ELF-1 (cell line): ENCODE measurements around the gene UMODL1.

Experiments
- DNase-seq: peaks from one replicate; pipeline ENCODE4 v3.0.0-alpha.2; 2016; ENCODE audit warnings: low read depth, low spot score

The UMODL1 gene

DNA sequence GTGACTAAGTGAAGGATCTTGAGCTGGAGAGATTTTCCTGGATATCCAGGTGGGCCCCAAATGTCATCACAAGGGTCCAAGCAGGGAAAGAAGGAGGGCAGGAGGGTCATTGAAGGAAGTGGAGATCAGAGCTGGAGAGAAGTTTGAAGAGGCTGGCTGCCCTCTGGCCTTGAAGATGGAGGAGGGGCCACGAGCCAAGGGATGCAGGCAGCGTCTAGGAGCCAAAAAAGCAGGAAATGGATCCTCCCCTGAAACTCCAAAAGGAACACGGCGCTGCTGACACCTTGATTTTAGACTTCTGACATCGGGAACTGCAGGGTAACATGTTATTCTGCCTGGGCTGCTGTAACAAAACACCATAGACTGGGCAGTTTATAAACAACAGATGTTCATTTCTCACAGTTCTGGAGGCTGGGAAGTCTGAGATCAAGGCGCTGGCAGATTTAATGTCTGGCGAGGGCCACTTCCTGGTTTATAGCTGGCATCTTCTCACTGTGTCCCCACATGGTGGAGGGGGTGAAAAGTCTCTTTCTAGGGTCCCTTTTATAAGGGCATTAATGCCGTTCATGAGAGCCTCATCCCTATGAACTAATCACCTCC, 32.2 kb upstream of the UMODL1 start:
- DNase-seq, result no peak

DNA sequence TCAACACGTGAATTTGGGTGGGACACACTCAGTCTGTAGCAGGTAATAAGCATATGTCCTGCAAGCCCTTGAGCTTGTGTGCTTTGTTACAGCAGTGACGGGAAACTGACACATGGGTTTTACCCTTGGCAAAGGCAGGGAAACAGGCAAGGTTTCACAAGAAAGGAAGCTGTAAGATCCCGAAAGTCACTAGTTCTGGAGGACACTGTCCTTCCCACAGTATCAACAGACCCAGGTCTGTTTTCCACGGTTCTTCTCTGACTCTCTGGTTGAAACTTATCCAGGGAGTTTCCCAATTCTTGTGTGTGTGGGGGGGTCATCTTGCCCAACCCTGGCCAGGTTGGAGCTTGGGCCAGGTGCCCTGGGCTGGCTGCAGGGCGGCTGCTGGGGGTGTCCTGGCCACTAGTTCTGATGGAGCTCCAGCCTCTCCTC, 31.6 kb upstream of the UMODL1 start:
- DNase-seq, result no peak

DNA sequence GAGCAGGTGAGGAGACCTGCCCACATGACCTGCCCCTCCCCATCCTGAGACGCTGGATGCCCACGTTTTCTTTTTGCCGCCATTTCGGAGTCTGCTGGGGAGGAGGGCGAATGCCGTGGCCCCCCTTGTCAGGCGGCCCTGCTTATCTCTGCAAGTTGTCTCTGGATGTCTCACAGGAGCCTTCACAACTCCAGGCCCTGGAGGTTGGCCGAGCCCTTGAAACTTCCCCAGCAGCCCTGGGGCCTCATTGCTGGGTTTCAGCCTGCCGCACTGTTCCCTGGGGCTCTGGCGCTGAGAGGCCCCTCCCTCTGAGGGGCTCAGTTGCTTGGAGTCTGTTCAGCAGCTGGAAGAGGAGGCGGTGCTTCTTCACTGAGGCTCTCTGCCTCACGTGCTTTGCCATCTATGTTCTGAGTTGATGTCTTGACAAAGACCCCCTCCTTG, 31.2 kb upstream of the UMODL1 start:
- peak; percentile 70 for DNase-seq

DNA sequence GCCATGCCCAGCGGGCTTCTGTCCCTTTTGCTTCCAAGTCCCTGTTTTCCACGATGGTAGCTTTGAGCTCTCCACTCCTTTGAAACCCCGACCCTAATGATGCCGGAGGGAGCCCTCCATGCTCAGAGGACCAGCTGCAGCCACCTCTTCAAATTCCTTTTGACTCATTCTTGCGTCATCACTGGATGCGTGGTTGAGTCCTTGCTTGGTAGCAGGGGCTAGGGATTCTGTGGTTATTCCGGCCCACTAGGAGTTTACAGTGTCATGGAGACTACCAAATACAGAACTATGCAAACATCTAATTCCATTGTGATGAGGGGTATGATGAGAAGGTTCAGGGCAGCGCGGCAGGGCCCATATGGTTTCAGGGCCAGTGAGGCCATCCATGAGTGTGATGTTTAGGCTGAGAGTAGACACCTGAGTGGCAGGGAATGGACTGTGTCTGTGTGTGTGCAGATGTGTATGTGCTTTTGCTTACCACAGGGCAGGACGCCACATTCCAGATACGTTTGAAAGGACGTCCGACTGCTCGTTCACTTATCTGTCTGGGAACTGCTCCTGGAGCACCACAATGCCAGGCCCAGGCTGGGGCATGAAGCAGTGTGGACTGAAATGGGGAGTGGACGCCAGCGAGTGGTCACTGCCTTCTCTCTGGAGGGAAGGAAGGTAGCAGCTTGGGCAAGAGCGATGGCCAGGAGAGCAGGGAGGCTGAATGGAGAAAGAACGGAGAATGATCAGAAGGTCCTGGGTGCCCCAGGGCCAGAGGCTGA, 30.5 kb upstream of the UMODL1 start:
- no peak for DNase-seq

DNA sequence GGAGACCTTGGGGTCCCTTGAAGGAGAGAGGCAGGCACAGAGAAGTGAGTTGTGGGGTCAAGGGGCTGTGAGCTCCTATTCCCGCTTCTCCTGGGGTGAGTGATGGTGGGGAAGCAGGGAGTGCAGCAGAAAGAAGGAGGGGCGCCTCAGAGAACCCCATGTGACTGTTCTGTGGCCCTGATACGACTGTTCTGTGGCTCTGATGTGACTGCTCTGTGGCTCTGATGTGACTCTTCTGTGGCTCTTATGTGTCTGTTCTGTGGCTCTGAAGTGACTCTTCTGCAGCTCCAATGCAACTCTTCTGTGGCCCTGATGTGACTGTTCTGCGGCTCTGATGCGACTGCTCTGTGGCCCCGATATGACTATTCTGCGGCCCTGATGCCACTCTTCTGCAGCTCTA, 29.9 kb upstream of the UMODL1 start:
- DNase-seq, result no peak

DNA sequence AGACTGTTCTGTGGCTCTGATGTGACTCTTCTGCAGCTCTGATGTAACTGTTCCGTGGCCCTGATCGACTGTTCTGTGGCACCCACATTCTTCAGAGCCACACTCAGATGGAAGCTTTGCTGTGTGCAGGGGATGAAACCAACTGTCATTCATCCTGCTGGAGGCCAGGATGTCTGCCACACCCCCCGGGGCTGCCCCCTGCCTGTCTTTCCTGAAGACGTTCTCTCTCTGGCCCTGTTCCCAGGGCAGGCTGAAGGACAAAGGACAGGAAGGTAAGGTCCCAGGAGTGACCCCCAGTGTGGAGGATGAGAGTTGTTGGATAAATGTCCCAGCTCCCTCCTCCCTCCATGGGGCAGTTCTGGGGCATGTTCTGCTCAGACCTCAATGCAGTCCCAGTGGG, 29.4 kb upstream of the UMODL1 start:
- DNase-seq, result no peak

DNA sequence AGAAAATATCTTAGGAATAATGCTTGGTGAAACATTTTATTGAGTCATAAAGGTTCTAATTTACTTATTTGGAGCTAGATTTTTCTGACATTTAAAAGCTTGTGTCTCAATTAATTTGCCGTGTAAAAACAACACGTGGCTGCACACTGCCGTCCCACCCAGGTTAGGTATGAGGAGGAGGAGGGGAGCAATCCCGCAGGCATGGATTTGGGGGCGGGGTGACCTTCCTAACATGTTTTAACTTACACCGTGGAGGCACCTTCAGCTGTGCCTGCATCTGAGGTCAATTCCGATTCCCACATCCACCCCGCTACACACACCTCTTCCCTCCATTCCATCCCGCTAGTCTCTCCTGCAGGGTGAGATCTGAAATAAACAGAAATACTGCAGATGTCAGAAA, 28.5 kb upstream of the UMODL1 start:
- DNase-seq, result no peak

DNA sequence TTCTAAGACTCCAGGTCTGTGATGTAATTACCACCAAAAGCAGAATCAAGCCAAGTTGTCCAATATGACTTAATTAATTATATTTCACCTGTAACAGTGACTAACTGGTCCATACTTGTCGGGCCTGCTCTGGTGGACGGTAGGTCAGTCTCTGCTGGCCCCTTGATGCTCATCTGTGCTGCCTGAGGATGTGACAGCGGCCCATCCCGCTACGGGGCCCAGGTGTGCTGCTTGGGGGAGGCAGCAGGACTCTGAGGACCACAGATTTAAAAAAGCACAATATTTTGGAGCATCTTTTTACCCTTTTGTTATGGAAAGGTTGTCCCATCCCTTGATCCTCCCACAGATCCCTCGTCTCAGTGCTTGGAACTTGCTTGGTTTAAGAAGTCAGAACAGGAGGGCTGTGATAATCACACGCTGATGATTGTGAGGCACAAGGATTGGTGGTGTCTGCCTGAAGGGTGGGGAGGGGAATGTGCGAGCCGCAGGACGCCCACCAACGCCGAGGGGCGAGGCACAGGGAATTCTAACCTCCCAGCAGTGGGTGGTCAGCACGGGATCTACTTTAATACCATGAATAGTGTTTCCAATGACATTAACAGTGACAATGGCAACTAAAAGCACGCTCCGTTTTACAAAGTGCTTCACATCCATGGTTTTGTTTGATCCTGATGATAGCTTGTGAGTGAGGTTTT, 27.8 kb upstream of the UMODL1 start:
- DNase-seq, result no peak

DNA sequence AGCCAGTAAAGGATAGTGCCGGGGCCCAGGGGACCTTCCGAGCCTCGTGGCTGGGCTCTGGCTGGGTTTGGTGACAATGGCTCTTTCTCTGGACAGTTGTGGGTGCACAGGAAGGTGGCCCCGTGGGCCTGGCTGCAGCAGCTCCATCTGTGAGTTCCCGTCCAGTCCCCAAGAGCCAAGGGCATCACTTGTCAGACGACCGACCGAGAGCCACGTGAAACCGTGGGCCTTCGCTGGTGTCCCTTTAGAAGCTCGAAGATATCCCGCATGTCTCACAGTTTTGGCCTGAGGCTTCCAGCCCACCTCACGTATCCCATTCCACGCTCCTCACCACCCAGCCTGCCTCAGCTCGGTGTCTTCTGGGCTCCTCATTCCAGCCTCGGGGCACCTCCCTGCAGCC, 27.2 kb upstream of the UMODL1 start:
- DNase-seq, result no peak

DNA sequence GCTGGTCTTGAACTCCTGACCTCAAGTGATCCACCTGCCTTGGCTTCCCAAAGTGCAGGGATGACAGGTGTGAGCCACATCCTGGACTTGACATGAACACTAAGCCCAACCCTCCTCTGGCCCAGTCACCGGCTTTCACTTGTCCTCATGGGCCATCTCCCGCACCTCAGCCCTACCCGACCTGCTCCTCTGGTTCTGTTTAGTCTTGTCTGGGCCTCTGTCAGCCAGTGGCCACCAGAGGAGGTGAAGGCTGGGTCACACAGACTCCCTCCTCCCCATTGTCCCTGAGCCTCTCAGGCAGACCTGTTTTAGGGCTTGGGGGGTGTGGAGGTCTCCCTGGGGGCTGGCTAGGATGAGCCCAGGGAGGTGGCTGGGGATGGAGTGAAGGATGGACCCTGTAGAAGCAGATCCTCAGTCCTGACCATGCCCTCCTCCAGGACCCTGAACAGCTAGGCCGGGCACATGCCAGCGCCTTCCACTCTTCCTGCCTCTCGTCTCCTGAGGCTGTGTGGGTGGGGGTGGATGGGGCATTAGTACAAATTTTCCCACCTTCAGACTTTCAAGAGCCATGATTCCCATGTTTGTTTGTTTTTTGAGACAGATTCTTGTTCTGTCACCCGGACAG, 26.1 kb upstream of the UMODL1 start:
- DNase-seq, result no peak

DNA sequence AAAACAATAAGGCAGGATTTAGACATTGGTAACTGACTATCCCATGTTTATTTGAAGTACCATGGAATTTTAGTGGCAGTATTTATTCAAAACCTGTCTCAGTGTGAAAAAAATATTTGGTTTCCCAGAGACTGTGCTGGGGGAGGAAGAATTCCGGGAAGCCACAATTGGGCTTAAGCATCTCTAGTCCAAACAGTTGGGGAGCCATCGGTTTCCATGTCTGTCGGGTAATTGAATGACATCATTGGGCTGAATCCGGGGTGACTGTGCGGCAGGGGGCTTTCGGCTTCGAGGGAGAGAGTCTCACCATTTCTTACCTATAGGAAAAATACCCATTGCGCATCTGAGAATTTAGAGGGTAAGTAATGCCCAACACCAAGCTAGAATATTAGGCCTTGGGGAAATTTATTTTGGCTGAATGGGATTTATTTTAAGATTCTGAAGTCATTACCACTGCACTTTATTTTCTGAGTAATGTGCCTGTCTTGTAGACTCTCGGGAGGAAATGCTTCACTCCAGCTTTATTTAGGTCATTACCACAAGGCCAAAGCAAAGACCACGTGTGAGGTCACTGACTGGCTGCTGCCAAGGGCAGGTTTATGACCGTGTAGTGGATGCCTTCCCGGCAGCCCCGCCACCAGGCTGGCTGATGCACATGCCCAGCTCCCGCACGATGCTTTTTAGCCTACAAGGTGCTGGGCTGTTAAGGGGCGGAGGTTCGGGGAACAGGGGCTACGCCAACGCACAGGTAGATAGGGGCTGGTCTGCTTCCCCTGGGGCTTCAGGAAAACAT, 23.1 kb upstream of the UMODL1 start:
- no peak for DNase-seq

DNA sequence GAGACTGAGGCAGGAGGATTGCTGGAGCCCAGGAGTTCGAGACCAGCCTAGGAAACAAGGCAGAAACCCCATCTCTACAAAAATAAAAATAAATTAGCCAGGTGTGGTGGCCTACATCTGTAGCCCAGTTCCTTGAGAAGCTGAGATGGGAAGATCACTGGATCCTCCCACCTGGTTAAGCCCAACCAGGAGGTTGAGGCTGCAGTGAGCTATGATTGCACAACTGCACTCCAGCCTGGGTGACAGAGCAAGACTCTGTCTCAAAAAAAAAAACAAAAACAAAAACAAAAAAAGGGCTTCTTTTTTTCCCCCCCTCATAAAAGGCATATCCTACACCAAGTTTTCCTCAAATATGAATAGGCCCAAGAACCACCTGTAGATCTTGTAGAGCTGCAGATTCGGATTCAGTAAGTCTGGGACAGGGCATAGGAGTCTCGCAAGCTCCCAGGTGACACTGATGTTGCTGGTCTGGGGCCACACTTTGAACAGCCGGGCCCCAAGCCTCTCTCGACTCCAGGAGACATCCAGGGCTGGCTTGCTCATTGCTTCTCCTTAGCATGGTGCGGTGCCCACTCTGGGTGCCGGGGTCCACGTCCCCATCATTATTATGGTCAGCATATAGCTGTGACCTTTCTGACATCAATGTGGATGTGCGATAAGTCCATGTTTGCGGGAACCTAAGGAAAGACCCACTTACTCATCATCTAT, 22.1 kb upstream of the UMODL1 start:
- DNase-seq, result no peak

DNA sequence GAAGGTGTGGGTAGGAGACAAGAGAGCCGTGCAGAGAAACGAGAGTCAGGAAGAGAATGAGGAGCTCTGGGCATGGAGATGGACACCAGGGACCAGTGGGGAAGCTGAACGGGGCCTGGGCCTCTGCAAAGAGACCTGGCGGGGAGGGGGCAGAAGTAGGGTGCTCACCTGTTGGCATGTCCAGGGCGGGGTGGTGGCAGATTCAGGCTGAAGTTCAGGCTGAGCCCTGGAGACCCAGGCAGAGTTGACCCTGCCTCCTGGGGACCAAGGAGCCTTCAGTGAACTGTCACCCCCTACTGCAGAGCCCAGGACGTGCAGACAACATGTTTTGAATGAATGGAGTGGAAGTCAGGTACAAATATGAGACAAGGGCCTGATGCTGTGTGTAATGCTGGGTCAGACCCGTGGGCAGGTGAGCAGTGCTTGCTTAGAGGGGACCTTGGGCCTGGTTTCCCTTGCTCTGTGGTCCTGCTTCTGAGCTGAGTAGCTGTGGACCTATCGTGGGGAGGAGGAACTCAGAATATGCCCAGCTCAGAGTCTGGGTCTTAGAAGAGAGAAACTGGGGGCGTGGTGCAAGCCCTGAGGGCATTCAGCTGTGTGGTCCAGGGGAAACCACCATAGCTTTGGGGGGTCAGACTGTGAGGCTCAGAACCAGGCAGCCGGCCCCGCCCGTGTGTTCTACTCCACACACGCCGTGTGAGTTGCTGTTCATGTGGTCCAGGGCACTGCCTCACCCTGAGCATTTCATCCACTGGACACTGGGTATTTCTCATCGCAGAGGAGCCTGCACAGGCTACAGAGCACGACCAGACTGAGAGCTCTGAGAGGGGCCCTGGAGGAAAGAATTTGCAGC, 21.3 kb upstream of the UMODL1 start:
- DNase-seq, result no peak

DNA sequence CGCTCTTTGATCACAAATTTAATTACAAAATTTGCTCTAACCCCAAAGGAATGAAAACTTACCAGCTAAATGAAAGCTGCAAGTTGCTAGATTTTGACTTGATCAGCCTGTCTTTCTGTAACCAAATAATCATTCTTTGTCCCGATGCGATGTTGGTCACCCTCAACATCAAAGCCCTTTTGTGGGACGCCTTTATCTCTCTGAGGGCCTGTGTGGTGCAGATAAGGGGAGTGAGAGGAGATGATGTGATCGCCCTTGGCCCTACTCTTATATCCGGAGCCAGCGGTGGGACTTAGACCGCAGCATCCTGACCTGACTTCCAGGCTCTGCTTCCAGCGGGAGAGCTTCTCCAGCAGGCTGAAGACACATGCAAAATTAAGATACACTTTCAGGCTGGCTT, 19.3 kb upstream of the UMODL1 start:
- no peak for DNase-seq

DNA sequence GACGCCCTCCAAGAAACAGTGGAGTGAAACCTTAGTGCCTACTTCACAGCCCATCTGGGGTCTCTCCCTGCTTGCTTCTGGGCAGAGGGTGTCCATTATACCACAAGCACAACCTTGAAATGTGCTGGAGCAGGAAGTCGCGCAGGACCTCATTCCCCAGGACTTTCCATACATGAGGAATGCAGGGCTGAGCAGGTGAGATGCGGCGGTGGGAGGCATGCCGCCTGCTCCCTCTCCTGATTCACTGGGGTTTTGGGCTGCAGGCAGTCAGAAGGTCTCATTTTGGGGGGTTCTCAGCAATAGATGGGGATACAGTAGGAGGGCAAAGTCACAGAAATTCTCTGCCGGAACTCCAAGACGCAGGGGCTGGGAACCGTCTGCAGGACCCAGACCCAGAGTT, 15.7 kb upstream of the UMODL1 start:
- no peak for DNase-seq

DNA sequence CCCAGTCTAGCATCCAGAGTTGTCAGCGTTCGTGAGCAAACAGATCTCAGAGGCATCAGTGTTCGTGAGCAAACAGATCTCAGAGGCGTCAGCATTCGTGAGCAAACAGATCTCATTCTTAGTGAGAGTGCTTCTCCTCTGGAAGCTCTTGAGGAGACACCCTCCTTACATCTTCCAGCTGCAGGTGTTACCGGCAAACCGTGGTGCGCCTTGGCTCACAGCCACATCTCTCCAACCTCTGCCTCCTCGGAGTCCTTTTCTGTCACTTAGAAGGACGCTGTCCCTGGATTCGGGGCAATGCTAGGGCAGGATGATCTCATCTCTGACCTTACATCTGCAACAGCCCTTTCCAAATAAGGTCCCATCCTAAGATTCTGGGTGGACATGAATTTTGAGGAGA, 14.6 kb upstream of the UMODL1 start:
- no peak for DNase-seq

DNA sequence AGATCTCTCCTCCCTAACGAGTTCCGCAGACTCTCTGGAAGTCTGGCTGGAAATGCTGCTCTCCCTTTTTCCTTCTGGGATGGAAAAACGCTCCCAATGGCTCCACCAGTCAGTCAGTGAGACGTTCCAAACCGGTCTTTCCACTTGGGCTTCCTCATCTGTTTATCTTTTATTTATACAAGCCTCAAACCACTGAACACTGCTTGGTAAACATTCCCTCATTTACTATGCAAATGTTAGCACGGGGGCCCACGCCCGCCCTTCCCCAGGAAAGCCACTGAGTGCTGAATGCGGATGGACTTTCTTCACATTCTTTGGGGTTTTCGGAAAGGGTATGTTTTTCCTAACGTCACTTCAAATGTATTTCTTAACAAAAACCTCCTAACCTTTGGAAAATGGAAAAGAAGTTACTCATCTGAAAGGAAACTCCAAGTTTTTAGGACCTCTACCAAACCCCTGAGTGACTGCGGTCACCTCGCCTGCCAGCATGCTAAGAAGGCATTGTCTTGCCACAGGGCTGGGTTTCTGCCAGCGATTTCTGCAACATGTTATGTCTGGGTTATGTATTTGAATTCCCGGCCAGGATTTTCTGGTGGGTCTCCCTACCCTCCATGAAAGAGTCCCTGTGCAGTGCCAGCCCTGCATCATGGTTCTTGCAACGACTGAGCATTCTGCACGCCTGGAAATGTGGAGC, 14.0 kb upstream of the UMODL1 start:
- peak; percentile 81 for DNase-seq

DNA sequence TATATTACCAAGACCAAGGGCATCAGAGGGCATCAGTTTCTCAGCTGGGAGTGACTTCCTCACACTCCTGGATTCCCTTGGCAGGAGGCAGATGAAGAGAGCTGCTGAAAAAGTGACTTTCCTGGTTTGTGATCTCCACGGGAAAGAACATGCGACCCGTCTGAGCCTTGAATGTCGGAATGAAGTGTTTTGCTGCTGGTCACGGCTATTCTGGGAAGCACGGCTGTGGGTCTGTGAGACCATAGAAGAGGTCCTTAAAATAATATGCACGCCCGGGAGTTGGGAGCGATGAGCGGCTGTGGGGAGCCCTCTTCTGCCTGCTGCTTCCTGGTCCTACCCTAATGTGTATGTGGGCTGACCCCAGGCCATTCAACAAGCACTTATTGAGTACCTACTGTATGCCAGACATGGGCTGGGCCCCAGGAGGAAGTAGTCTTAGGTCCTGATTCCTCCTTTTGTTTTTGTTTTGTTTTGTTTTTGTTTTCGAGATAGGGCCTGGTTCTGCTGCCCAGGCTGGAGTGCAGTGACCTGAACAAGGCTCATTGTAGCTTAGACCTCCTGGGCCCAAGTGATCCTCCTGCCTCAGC, 13.2 kb upstream of the UMODL1 start:
- no peak for DNase-seq

DNA sequence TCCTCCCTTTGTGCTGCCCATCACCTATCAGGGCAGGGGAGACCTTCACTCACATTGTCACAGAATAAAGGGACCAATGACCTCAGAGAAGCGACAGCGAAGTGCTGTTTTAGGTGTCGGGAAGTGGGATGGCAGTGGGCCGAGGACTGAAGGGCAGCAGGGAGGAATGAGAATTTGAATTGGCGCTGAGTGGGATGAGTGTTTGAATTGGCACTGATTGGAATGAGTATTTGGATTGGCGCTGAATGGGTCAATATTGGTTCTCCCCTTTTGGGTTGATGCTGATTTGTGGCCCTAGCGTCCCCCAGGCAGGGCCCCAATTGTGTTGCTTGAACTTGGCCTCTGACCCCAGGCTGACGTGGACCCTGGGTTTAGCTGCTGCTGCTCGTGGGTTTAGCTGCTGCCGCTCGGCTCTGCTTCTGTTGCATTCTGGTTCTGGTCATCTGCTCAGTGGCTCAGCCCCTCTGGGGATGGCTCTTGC, 12.4 kb upstream of the UMODL1 start:
- DNase-seq, result no peak
